HepG2 (cell line): ENCODE measurements around the gene SLC4A11. TPM values are rescaled to one million over a fixed set of nuclear protein-coding genes. Genes with fewer than 3 reads are reported as not detected.

Experiments used
- ATAC-seq: fragments of 200-7000 bp; cut with Tn5 transposase; 3 replicates; pipeline ENCODE4 v1.9.1; 2020; ENCODE audit warnings: mild to moderate bottlenecking, moderate library complexity
- BruUV-seq: library from RNA; stranded (reverse); fragments of 400-500 nt; replicated peaks from 2 replicates; lab custom pipeline; 2021; lab: Mats Ljungman, UMichigan
- CTCF ChIA-PET: fragments of 300-600 bp; formaldehyde crosslinking; extraction: SDS; loops from one replicate; lab custom pipeline; 2021; ENCODE audit warnings: low total read pairs, inconsistent platforms, low intra/inter-chr PET ratio; lab: Yijun Ruan, JAX
- POLR2A ChIA-PET: fragments of 350-600 bp; sonication (Branson Sonifier 250); formaldehyde crosslinking; loops from one replicate; lab custom pipeline; 2020; ENCODE audit warnings: antibody characterized with exemption, inconsistent platforms; lab: Yijun Ruan, JAX
- DNase-seq: peaks from one replicate; pipeline ENCODE4 v3.0.0-alpha.2; 2015; ENCODE audit warnings: low spot score
- FAIRE-seq: peaks from 3 replicates; lab custom pipeline; 2011; peaks lifted over from hg19 to GRCh38; lab: Jason Lieb, UNC
- H2AFZ ChIP-seq: one replicate; pipeline ENCODE4 v1.6.1; 2011; ENCODE audit warnings: low read length, inconsistent platforms
- H3K27ac ChIP-seq: fragments of 300-600 bp; 3 replicates; pipeline ENCODE4 v1.8.0; 2011; ENCODE audit warnings: mixed run types, mild to moderate bottlenecking, mixed read lengths, low read length, inconsistent platforms; ENCODE audit not compliant: insufficient read depth; ENCODE audit errors: extremely low read length
- H3K27me3 ChIP-seq, 2 experiments: fragments of 200-600 bp in 1 of 2; 2 replicates in 1 of 2; 3 replicates in 1 of 2; pipeline versions ENCODE4 v1.6.0 to v1.8.0; 2011; ENCODE audit warnings: low read length in 2 of 2, mild to moderate bottlenecking in 2 of 2, moderate library complexity in 2 of 2, inconsistent platforms in 1 of 2; ENCODE audit not compliant: insufficient read depth in 2 of 2, control insufficient read depth in 1 of 2
- H3K36me3 ChIP-seq, 2 experiments: fragments of 200-600 bp in 1 of 2; replicated peaks in 1 of 2; 2 replicates in 1 of 2; 3 replicates in 1 of 2; pipeline versions ENCODE4 v1.5.1 to v1.8.0; 2011; ENCODE audit warnings: low read length in 2 of 2, inconsistent platforms in 1 of 2; ENCODE audit not compliant: insufficient read depth in 2 of 2, control insufficient read depth in 1 of 2
- H3K4me1 ChIP-seq: 2 replicates; pipeline ENCODE4 v1.5.1; 2012; ENCODE audit warnings: low read length, inconsistent platforms; ENCODE audit not compliant: insufficient read depth
- H3K4me2 ChIP-seq: 2 replicates; pipeline ENCODE4 v1.6.0; 2011; ENCODE audit warnings: low read depth, low read length, inconsistent platforms
- H3K4me3 ChIP-seq, 3 experiments: fragments of 200-600 bp in 1 of 3; sonication (generic), shearing (Covaris generic) in 1 of 3; replicated peaks in 1 of 3; 2 replicates each; pipeline ENCODE4 v1.5.1; 2011 to 2016; ENCODE audit warnings: low read length in 3 of 3, inconsistent platforms in 2 of 3, low read depth in 2 of 3, mild to moderate bottlenecking in 2 of 3, control low read depth in 1 of 3, mixed read lengths in 1 of 3; ENCODE audit not compliant: insufficient read depth in 1 of 3
- H3K79me2 ChIP-seq: one replicate; pipeline ENCODE4 v1.6.1; 2011; ENCODE audit warnings: low read length, inconsistent platforms; ENCODE audit not compliant: insufficient read depth
- H3K9ac ChIP-seq: 2 replicates; pipeline ENCODE4 v1.6.0; 2011; ENCODE audit warnings: mild to moderate bottlenecking, low read depth, low read length, inconsistent platforms; ENCODE audit not compliant: insufficient read depth
- H3K9me3 ChIP-seq: 2 replicates; pipeline ENCODE4 v1.5.1; 2012; ENCODE audit warnings: mild to moderate bottlenecking, low read length
- H4K20me1 ChIP-seq: 2 replicates; pipeline ENCODE4 v1.6.0; 2011; ENCODE audit warnings: inconsistent platforms, mild to moderate bottlenecking, low read length, moderate library complexity; ENCODE audit not compliant: insufficient read depth
- MATR3 ChIP-seq: sonication (generic); formaldehyde crosslinking; IDR thresholded peaks from 2 replicates; pipeline ENCODE4 v1.4.0; 2020; ENCODE audit warnings: missing genetic modification reagents
- SAP130 ChIP-seq: IDR thresholded peaks from 2 replicates; pipeline ENCODE4 v1.6.1; 2016; ENCODE audit warnings: low read depth
- SATB2 ChIP-seq: sonication (generic); formaldehyde crosslinking; IDR thresholded peaks from 2 replicates; pipeline ENCODE4 v1.5.0; 2020; ENCODE audit warnings: missing genetic modification reagents
- SIX4 ChIP-seq: sonication (generic); formaldehyde crosslinking; IDR thresholded peaks from 2 replicates; pipeline ENCODE4 v1.4.0; 2020; ENCODE audit warnings: missing genetic modification reagents
- THYN1 ChIP-seq: sonication (generic); formaldehyde crosslinking; IDR thresholded peaks from 2 replicates; pipeline ENCODE4 v1.8.1; 2023; ENCODE audit warnings: low read depth, mild to moderate bottlenecking, moderate library complexity, missing genetic modification reagents, borderline replicate concordance
- ZNF17 ChIP-seq: sonication (generic); formaldehyde crosslinking; IDR thresholded peaks from 2 replicates; pipeline ENCODE4 v1.5.0; 2020; ENCODE audit warnings: mild to moderate bottlenecking, missing genetic modification reagents
- ZNF607 ChIP-seq: sonication (generic); formaldehyde crosslinking; IDR thresholded peaks from 2 replicates; pipeline ENCODE4 v1.5.1; 2020; ENCODE audit warnings: missing genetic modification reagents, mild to moderate bottlenecking, borderline replicate concordance
- WGBS: methylation state at CpG from one replicate; pipeline ENCODE4 v1.1.6; 2017; ENCODE audit warnings: low lambda C conversion rate; 5-methylcytosine and 5-hydroxymethylcytosine counted together
- in situ Hi-C: cut with HindIII; loops from 2 replicates; pipeline ENCODE4 v1.10.0; 2017; ENCODE audit warnings: low pct_unique_long_range_greater_than_20kb; ENCODE audit not compliant: extremely low pct_ligation_motif_present
- intact Hi-C: fragments of 100-400 bp; cut with micrococcal nuclease; formaldehyde crosslinking; loops from one replicate; pipeline ENCODE4 v1.10.0; 2022; ENCODE audit not compliant: unreplicated experiment
- polyA plus RNA-seq, 8 experiments: library from polyadenylated mRNA; depleted of rRNA in 3 of 8; stranded (reverse) in 7 of 8; unstranded in 1 of 8; fragments of >200 nt; fragmentation: Illumina TruSeq in 4 of 8; extraction: Trizol in 4 of 8; gene quantifications; 2 replicates each; pipeline versions ENCODE4 v1.2.1 to v1.2.3, GENCODE V29; 2011 to 2016; ENCODE audit warnings: low read depth in 4 of 8, missing spikeins in 1 of 8, mixed read lengths in 1 of 8; ENCODE audit not compliant: insufficient read depth in 1 of 8
- total RNA-seq, 5 experiments: library from RNA; depleted of rRNA; stranded (reverse); fragments of >200 nt; fragmentation: Illumina TruSeq; extraction: Trizol; gene quantifications; 2 replicates each; pipeline ENCODE4 v1.2.3, GENCODE V29; 2016; ENCODE audit warnings: low read depth in 1 of 5
- TF ChIP-seq, protein P1 (sequence below), 2 experiments: sonication (generic) in 1 of 2; formaldehyde crosslinking in 1 of 2; IDR thresholded peaks; 2 replicates each; pipeline versions ENCODE4 v1.4.0 to v1.6.1; 2018 to 2020; ENCODE audit warnings: missing genetic modification reagents in 2 of 2, borderline replicate concordance in 1 of 2, low read depth in 1 of 2, mild to moderate bottlenecking in 1 of 2, missing biosample characterization in 1 of 2

SLC4A11 gene
- total and polyA plus RNA-seq, 2 of the 13 experiments (the other 11 are each of a cell fraction or from before 2014, with no cell fraction given), result 3.9 to 27.0 TPM

DNA sequence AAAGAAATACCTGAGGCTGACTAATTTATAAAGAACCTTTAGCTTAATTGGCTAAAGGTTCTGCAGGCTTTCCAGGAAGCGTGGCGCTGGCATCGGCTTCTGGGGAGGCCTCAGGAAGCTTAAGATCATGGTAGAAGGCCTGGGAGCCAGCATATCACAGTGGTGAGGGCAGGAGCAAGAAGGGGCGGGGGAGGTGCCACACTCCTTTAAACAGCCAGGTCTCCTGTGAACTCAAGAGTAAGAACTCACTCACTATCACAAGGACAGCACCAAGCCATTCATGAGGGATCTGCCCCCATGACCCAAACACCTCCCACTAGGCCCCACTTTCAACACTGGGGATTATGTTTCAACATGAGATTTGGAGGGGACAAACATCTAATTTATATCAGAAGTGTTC lies 34.4 kb upstream of the SLC4A11 start:
- H3K27me3 ChIP-seq, result no peaks in the 10 kb centered on the region
- no TSS peak for BruUV-seq
- no peak overlapping the region for H3K4me2 ChIP-seq
- H2AFZ ChIP-seq, result no peak overlapping the region
- TF ChIP-seq THYN1, result no peak
- no peak for TF ChIP-seq ZNF17 (CRISPR knock-in tag)
- no peak for TF ChIP-seq SIX4 (CRISPR knock-in tag)
- no peak for TF ChIP-seq SAP130 (CRISPR knock-in tag)
- no peak for TF ChIP-seq ZNF607 (CRISPR knock-in tag)
- no peak for TF ChIP-seq SATB2 (CRISPR knock-in tag)
- no peak for TF ChIP-seq MATR3 (CRISPR knock-in tag)
- TF ChIP-seq, protein P1, sequence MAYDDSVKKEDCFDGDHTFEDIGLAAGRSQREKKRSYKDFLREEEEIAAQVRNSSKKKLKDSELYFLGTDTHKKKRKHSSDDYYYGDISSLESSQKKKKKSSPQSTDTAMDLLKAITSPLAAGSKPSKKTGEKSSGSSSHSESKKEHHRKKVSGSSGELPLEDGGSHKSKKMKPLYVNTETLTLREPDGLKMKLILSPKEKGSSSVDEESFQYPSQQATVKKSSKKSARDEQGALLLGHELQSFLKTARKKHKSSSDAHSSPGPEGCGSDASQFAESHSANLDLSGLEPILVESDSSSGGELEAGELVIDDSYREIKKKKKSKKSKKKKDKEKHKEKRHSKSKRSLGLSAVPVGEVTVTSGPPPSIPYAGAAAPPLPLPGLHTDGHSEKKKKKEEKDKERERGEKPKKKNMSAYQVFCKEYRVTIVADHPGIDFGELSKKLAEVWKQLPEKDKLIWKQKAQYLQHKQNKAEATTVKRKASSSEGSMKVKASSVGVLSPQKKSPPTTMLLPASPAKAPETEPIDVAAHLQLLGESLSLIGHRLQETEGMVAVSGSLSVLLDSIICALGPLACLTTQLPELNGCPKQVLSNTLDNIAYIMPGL (CRISPR knock-in tag; IDR thresholded peaks at IDR 0.05; ENCODE audit: borderline replicate concordance in 1 of 2, low read depth in 1 of 2), result no peak
- WGBS, result 90% methylated on average over 4 of the region's 4 CpGs
- ChIA-PET CTCF (no interaction called here), POLR2A (no interaction called here)
- H3K27ac ChIP-seq, result no peak overlapping the region
- H4K20me1 ChIP-seq, result no peaks in the 10 kb centered on the region
- H3K9me3 ChIP-seq, result no peaks in the 10 kb centered on the region
- H3K9ac ChIP-seq, result no peak overlapping the region
- ATAC-seq (no peak), DNase-seq (no peak), FAIRE-seq (no peak)
- no peaks in the 10 kb centered on the region for H3K4me1 ChIP-seq
- H3K36me3 ChIP-seq, result peaks cover 12 to 20% of the 10 kb centered on the region in 2 experiments; a peak in 4 of 5 replicates
- in situ Hi-C loops (no loop called here), intact Hi-C loops (no loop called here)
- H3K4me3 ChIP-seq, result no peak overlapping the region
- H3K79me2 ChIP-seq, result no peaks in the 10 kb centered on the region
